ENCODE measurements around the gene SECISBP2L.

The SECISBP2L gene

DNA sequence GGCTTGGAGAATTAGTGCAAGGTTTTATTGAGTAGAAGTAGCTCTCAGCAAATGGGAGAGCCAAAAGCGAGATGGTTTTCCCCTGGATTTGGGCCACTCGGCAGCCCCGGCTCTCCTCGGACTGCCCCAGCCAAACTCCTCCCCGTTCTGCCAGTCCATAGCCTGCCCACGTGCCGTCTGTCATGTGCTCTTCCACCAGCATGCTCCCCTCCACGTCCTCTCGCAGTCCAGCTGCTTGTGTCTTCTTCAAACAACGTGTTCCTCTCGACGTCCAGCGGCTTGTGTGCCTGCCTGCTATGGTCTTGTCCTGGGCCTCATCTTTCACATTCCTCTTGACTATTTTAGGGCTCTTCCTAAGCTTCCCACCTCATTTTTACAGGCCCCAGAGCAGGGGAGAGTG, 16.7 kb upstream of the SECISBP2L start:
- no peak for DNase-seq (ENCODE audit: extremely low read depth, insufficient read length)
- Histone ChIP-seq H3K4me3 (replicated peaks; ENCODE audit: low read depth, low read length) (no peak overlapping the region), H3K36me3 (ENCODE audit: control insufficient read depth, insufficient read depth, low read length) (no peaks in the 10 kb centered on the region), H3K27me3 (replicated peaks; ENCODE audit: control insufficient read depth, insufficient read depth, low read length) (no peaks in the 10 kb centered on the region)
- no peak for TF ChIP-seq CTCF (IDR thresholded peaks at IDR 0.05; ENCODE audit: insufficient read depth, low read length, poor library complexity, severe bottlenecking)

GRCh38 chr15:49060710-49061495, 14.7 kb upstream of the SECISBP2L start:
- H3K4me3 ChIP-seq (replicated peaks; ENCODE audit: low read depth, low read length) = no peak overlapping the region
- H3K36me3 ChIP-seq (ENCODE audit: control insufficient read depth, insufficient read depth, low read length) = no peaks in the 10 kb centered on the region
- no peak for TF ChIP-seq CTCF (IDR thresholded peaks at IDR 0.05; ENCODE audit: insufficient read depth, low read length, poor library complexity, severe bottlenecking)
- no peak for DNase-seq (ENCODE audit: extremely low read depth, insufficient read length)
- no peaks in the 10 kb centered on the region for H3K27me3 ChIP-seq (replicated peaks; ENCODE audit: control insufficient read depth, insufficient read depth, low read length)

DNA sequence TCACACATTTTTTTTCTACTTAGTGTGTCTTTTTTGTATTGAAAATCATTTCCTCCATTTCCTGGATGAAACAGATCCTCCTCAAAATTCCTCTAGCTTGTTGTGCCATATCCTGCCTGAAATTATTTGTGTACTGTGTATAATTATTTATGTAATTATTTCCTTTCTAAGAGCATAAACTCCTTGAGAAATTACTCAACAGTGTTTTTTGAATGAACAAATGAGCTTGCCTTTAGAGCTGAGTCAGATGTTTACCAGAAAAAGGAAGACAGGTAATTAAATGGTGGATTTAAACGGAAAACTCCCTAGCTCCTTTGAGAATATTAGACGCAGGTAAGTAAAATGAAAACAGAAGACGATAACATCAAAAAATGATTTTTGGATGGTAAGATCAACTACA, 13.2 kb upstream of the SECISBP2L start:
- no peak for TF ChIP-seq CTCF (IDR thresholded peaks at IDR 0.05; ENCODE audit: insufficient read depth, low read length, poor library complexity, severe bottlenecking)
- Histone ChIP-seq H3K36me3 (ENCODE audit: control insufficient read depth, insufficient read depth, low read length) (no peaks in the 10 kb centered on the region), H3K27me3 (replicated peaks; ENCODE audit: control insufficient read depth, insufficient read depth, low read length) (no peaks in the 10 kb centered on the region), H3K4me3 (replicated peaks; ENCODE audit: low read depth, low read length) (no peak overlapping the region)
- DNase-seq (ENCODE audit: extremely low read depth, insufficient read length) = no peak

GRCh38 chr15:49058559-49058958, 12.3 kb upstream of the SECISBP2L start:
- no peak overlapping the region for H3K4me3 ChIP-seq (replicated peaks; ENCODE audit: low read depth, low read length)
- no peak for TF ChIP-seq CTCF (IDR thresholded peaks at IDR 0.05; ENCODE audit: insufficient read depth, low read length, poor library complexity, severe bottlenecking)
- no peaks in the 10 kb centered on the region for H3K36me3 ChIP-seq (ENCODE audit: control insufficient read depth, insufficient read depth, low read length)
- H3K27me3 ChIP-seq (replicated peaks; ENCODE audit: control insufficient read depth, insufficient read depth, low read length) = no peaks in the 10 kb centered on the region
- no peak for DNase-seq (ENCODE audit: extremely low read depth, insufficient read length)

- Histone ChIP-seq H3K36me3 (ENCODE audit: control insufficient read depth, insufficient read depth, low read length) (no peaks in the 10 kb centered on the region), H3K27me3 (replicated peaks; ENCODE audit: control insufficient read depth, insufficient read depth, low read length) (no peaks in the 10 kb centered on the region), H3K4me3 (replicated peaks; ENCODE audit: low read depth, low read length) (no peak overlapping the region)
- no peak for TF ChIP-seq CTCF (IDR thresholded peaks at IDR 0.05; ENCODE audit: insufficient read depth, low read length, poor library complexity, severe bottlenecking)
- DNase-seq (ENCODE audit: extremely low read depth, insufficient read length) = no peak
Observed at GRCh38 chr15:49055630-49056029, 9.4 kb upstream of the SECISBP2L start.

All from GM06990 (cell line).